ENCODE results near the gene AP3M1. TPM values are rescaled to one million over a fixed set of nuclear protein-coding genes. Genes with fewer than 3 reads are reported as not detected.
"Not testable (repeated sequence)": the region's sequence is repeated elsewhere in the genome, so short reads cannot be mapped to it uniquely, and the experiment has no call there.

The AP3M1 gene
- total RNA-seq, 4 donors from 2014 or later: 26.5 to 36.4 (median 31.4) TPM

DNA sequence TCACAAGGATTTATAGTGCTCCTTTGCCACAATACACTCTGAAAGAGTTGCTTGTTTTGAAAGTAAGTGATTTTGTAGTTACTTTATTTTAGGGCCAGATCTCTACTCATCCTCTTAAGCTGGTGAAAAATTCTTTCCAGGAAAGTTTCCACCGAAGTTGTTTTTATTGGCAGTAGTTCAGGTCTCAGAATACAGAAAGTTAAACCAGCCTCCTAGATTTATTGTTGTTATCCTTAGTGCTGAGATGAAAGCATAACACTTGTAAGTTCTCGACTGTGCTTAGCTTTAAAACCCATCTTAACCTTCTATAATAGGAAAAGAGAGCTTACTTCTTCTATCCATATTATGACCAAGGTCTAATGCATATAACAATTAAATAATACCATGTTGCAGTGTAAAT is 5.5 kb downstream of the AP3M1 start:
- intact Hi-C loops (cut with DNase I): no loop called here
- 6% methylated on average over 2 of the region's 2 CpGs for WGBS
- peak overlapping the region in 3 of 4 donors; percentile 35 to 70 (median 57) for H3K27ac ChIP-seq (replicated peaks in 1 of 4)
- H3K4me1 ChIP-seq: peaks cover 25 to 76% (median 58%) of the 10 kb centered on the region in 4 donors
- H3K9me3 ChIP-seq: no peaks in the 10 kb centered on the region
- H3K4me3 ChIP-seq: peak overlapping the region in 1 of 4 donors; percentile 15
- peaks cover 0 to 6% (median 1%) of the 10 kb centered on the region in 4 donors for H3K36me3 ChIP-seq
- DNase-seq (ENCODE audit: extremely low spot score): no peak
- no peaks in the 10 kb centered on the region for H3K27me3 ChIP-seq
- TF ChIP-seq POLR2A (IDR thresholded peaks at IDR 0.05; ENCODE audit: low read depth) (no peak), POLR2AphosphoS5 (IDR thresholded peaks at IDR 0.05) (no peak)

DNA sequence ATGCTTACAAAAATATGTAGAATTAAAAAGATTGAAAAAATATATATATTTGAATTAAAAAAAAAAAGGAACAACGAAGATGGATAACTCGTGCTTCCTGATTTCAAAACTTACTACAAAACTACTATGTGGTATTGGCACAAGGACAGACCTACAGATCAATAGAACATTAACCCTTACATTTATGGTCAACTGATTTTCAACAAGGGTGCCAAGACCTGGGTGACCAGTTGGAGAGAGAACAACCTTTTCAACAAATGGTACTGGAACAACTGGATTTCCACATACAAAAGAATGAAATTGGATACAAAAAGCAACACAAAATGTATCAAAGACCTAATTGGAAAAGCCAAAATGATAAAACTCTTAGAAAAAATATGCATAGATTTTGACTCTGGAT is 10.1 kb downstream of the AP3M1 start:
- Histone ChIP-seq H3K36me3 (peaks cover 22 to 38% (median 27%) of the 10 kb centered on the region in 4 donors), H3K9me3 (no peaks in the 10 kb centered on the region), H3K27ac (replicated peaks in 1 of 4) (no peak overlapping the region), H3K4me3 (no peak overlapping the region), H3K4me1 (peaks cover 12 to 32% (median 27%) of the 10 kb centered on the region in 4 donors), H3K27me3 (no peaks in the 10 kb centered on the region)
- DNase-seq (ENCODE audit: extremely low spot score): no peak
- WGBS: 70% methylated on average over 2 of the region's 2 CpGs
- intact Hi-C loops (cut with DNase I): no loop called here
- TF ChIP-seq EP300 (IDR thresholded peaks at IDR 0.05) (no peak), POLR2AphosphoS5 (IDR thresholded peaks at IDR 0.05) (no peak), POLR2A (IDR thresholded peaks at IDR 0.05; ENCODE audit: low read depth) (no peak)
- TF ChIP-seq, protein P1, sequence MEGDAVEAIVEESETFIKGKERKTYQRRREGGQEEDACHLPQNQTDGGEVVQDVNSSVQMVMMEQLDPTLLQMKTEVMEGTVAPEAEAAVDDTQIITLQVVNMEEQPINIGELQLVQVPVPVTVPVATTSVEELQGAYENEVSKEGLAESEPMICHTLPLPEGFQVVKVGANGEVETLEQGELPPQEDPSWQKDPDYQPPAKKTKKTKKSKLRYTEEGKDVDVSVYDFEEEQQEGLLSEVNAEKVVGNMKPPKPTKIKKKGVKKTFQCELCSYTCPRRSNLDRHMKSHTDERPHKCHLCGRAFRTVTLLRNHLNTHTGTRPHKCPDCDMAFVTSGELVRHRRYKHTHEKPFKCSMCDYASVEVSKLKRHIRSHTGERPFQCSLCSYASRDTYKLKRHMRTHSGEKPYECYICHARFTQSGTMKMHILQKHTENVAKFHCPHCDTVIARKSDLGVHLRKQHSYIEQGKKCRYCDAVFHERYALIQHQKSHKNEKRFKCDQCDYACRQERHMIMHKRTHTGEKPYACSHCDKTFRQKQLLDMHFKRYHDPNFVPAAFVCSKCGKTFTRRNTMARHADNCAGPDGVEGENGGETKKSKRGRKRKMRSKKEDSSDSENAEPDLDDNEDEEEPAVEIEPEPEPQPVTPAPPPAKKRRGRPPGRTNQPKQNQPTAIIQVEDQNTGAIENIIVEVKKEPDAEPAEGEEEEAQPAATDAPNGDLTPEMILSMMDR (IDR thresholded peaks at IDR 0.05): no peak

DNA sequence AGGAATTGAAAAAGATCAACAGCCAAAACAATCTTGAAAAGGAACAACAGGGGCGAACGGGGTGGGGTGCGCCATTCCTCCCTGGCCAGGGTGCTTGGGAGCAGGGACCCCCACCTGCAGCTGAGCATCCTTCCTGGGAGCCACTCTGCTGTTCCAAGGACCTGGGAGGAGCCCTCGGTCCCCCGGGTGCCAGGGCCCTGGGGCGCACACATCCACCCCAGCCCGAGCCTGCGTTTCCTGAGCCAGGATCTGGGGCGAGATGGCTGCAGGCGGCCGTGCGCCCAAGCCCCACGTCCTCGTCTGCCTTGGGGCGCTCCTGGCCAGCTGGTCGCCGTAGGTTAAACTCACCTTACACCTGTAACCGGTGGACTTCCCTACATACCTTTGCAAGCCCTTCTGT is 10.6 kb downstream of the AP3M1 start:
- 94% methylated on average over 13 of the region's 18 CpGs for WGBS
- intact Hi-C loops (cut with DNase I): no loop called here
- no peak for DNase-seq (ENCODE audit: extremely low spot score)
- H3K27me3 ChIP-seq: no peaks in the 10 kb centered on the region
- H3K36me3 ChIP-seq: peaks cover 26 to 43% (median 33%) of the 10 kb centered on the region in 4 donors
- TF ChIP-seq EP300 (IDR thresholded peaks at IDR 0.05): no peak
- TF ChIP-seq POLR2A (IDR thresholded peaks at IDR 0.05; ENCODE audit: low read depth): no peak
- TF ChIP-seq, protein P1 (IDR thresholded peaks at IDR 0.05): no peak
- no peak for TF ChIP-seq POLR2AphosphoS5 (IDR thresholded peaks at IDR 0.05)
- H3K4me3 ChIP-seq: no peak overlapping the region
- no peak overlapping the region for H3K27ac ChIP-seq (replicated peaks in 1 of 4)
- peaks cover 6 to 27% (median 21%) of the 10 kb centered on the region in 4 donors for H3K4me1 ChIP-seq
- no peaks in the 10 kb centered on the region for H3K9me3 ChIP-seq

DNA sequence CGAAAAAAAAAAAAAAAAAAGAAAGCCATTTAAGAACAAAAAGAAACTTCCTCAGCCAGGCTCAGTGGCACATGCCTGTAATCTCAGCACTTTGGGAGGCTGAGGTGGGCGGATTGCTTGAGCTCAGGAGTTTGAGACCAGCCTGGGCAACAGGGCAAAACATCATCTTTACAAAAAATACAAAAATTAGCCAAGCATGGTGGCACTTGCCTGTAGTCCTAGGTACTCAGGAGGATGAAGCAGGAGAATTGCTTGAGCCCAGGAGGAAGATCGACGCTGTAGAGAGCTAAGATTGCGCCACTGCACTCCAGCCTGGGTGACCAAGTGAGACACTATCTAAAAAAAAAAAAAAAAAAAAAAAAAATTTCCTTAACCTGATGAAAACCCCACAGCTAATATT is 12.0 kb downstream of the AP3M1 start:
- H3K27me3 ChIP-seq; intact Hi-C loops (cut with DNase I); H3K9me3 ChIP-seq; H3K27ac ChIP-seq (replicated peaks in 1 of 4); DNase-seq (ENCODE audit: extremely low spot score); H3K4me3 ChIP-seq: not testable (repeated sequence)
- 83% methylated on average over 5 of the region's 5 CpGs for WGBS
- peaks cover 0 to 22% (median 12%) of the 10 kb centered on the region in 4 donors for H3K4me1 ChIP-seq
- peaks cover 37 to 57% (median 42%) of the 10 kb centered on the region in 4 donors for H3K36me3 ChIP-seq

DNA sequence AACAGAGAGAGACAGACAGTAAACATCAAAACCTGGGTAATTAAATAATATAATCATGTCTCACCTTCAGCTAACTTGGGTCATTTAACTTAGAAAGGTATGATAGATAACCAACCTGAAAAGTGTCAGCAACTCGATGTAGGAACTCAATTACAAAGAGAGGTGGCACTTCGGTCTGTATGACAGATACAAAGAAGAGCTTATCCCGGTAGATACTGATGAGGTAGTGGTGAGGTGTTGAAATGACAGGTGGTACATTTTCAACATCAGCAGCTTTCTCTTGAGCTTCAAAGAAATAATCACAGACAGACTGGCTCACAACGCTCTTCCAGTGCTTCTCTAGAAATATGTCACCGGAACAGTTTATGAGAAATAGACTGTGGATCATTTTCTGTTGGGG is 12.6 kb downstream of the AP3M1 start:
- Histone ChIP-seq H3K27ac (replicated peaks in 1 of 4) (no peak overlapping the region), H3K4me3 (no peak overlapping the region), H3K9me3 (no peaks in the 10 kb centered on the region), H3K27me3 (no peaks in the 10 kb centered on the region), H3K4me1 (peaks cover 0 to 18% (median 9%) of the 10 kb centered on the region in 4 donors), H3K36me3 (peaks cover 43 to 63% (median 48%) of the 10 kb centered on the region in 4 donors)
- TF ChIP-seq, protein P1 (IDR thresholded peaks at IDR 0.05): no peak
- TF ChIP-seq EP300 (IDR thresholded peaks at IDR 0.05) (no peak), POLR2A (IDR thresholded peaks at IDR 0.05; ENCODE audit: low read depth) (no peak), POLR2AphosphoS5 (IDR thresholded peaks at IDR 0.05) (no peak)
- 81% methylated on average over 5 of the region's 5 CpGs for WGBS
- DNase-seq (ENCODE audit: extremely low spot score): no peak
- intact Hi-C loops (cut with DNase I): no loop called here

DNA sequence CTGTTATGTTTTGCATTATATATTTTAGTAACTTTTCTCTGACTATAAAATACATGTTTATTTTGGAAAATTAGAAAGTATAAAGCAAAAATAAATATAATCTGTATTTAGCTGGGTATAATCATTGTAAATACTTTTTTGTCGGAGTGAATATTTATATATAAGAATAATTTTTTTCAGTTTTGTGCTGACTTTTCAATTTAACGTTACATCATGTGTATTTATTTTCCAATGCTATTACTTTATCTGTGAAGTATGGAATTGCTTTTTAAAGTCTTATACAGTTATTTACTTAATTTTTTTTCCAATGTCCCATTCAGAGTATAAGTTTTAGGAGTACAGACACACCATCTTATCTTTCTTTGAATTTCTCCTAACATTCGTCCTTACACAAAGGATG is 15.2 kb downstream of the AP3M1 start:
- Histone ChIP-seq H3K27ac (replicated peaks in 1 of 4) (no peak overlapping the region), H3K4me3 (no peak overlapping the region), H3K36me3 (peaks cover 59 to 89% (median 71%) of the 10 kb centered on the region in 4 donors), H3K9me3 (no peaks in the 10 kb centered on the region), H3K4me1 (peaks cover 0 to 9% (median 2%) of the 10 kb centered on the region in 4 donors), H3K27me3 (no peaks in the 10 kb centered on the region)
- TF ChIP-seq, protein P1 (IDR thresholded peaks at IDR 0.05): no peak
- TF ChIP-seq POLR2AphosphoS5 (IDR thresholded peaks at IDR 0.05): no peak
- no peak for TF ChIP-seq POLR2A (IDR thresholded peaks at IDR 0.05; ENCODE audit: low read depth)
- TF ChIP-seq EP300 (IDR thresholded peaks at IDR 0.05): no peak
- 92% methylated on average over 3 of the region's 3 CpGs for WGBS
- intact Hi-C loops (cut with DNase I): no loop called here
- DNase-seq (ENCODE audit: extremely low spot score): no peak
